ENCODE measurements around the gene EPHA2. TPM values are rescaled to one million over a fixed set of nuclear protein-coding genes. Genes with fewer than 3 reads are reported as not detected.

EPHA2 gene
- polyA plus RNA-seq, 1 of the 3 experiments (the other 2 are of a cell fraction): 126 TPM

GRCh38 chr1:16076031-16076864, 79.6 kb downstream of the EPHA2 start:
- no peaks in the 10 kb centered on the region for H3K9me2 ChIP-seq
- no peaks in the 10 kb centered on the region for H3K27me3 ChIP-seq (ENCODE audit: insufficient read depth)
- CTCF ChIA-PET: interaction anchor here (2.0 to 12.3 kb wide), 5 partner anchors 20 to 286 kb away, joined by 7 to 513 read pairs (median 93); no protein-coding TSS in a partner anchor
- H3K4me2 ChIP-seq: peak overlapping the region; percentile 64
- H3K27ac ChIP-seq (ENCODE audit: low read depth in 2 of 2, low read length in 1 of 2): peak overlapping the region in 1 of 2 experiments; percentile 72; a peak in 2 of 4 replicates
- no peaks in the 10 kb centered on the region for H3K9me3 ChIP-seq
- H3F3A ChIP-seq (replicated peaks; ENCODE audit: insufficient read depth): peaks cover 29% of the 10 kb centered on the region
- POLR2A ChIA-PET: no interaction called here
- H3K4me3 ChIP-seq (ENCODE audit: low read depth in 2 of 2, low read length in 1 of 2): no peak overlapping the region
- WGBS (ENCODE audit: low lambda C conversion rate): 50% methylated on average over 11 of the region's 14 CpGs
- H3K9ac ChIP-seq: peak overlapping the region; percentile 30; the same call in 1 of the 2 replicates
- H3K36me3 ChIP-seq (replicated peaks in 1 of 2; ENCODE audit: control insufficient read depth in 1 of 2, insufficient read depth in 2 of 2, low read length in 1 of 2): no peaks in the 10 kb centered on the region
- no peaks in the 10 kb centered on the region for H4K20me1 ChIP-seq (ENCODE audit: insufficient read depth)
- TF ChIP-seq MXI1 (IDR thresholded peaks at IDR 0.05; ENCODE audit: low read depth, low read length) (no peak), MAX (IDR thresholded peaks at IDR 0.05; ENCODE audit: low read depth) (0 out of 2 replicates have a peak, but pooled peaks have one; percentile 21), PBX3 (IDR thresholded peaks at IDR 0.05) (peak; percentile 77), FOSL2 (IDR thresholded peaks at IDR 0.05; ENCODE audit: borderline replicate concordance, low read depth) (peak; percentile 93; the same call in 1 of the 2 replicates), POLR2AphosphoS5 (IDR thresholded peaks at IDR 0.05; ENCODE audit: low read depth, low read length) (peak; percentile 20; the same call in 1 of the 2 replicates), MEF2A (IDR thresholded peaks at IDR 0.05; ENCODE audit: borderline replicate concordance, low read depth) (no peak), EP300 (IDR thresholded peaks at IDR 0.05; ENCODE audit: borderline replicate concordance in 1 of 2, low read depth in 1 of 2, low read length in 1 of 2) (no peak), GATA2 (CRISPR knock-in tag; IDR thresholded peaks at IDR 0.05) (no peak), TCF12 (IDR thresholded peaks at IDR 0.05) (peak; percentile 66), NFIC (IDR thresholded peaks at IDR 0.05; ENCODE audit: borderline replicate concordance) (peak; percentile 90), GABPA (IDR thresholded peaks at IDR 0.05; ENCODE audit: low read depth) (no peak), CHD2 (IDR thresholded peaks at IDR 0.05; ENCODE audit: low read length, partially characterized antibody) (no peak), USF1 (IDR thresholded peaks at IDR 0.05; ENCODE audit: borderline replicate concordance, low read depth) (peak; percentile 8; the same call in 1 of the 2 replicates)
- H2AFZ ChIP-seq (ENCODE audit: low read depth): no peak overlapping the region
- no peak for DNase-seq
- no peaks in the 10 kb centered on the region for H3K79me2 ChIP-seq (ENCODE audit: insufficient read depth)
- peaks cover 15 to 26% of the 10 kb centered on the region in 2 experiments; a peak in 3 of 4 replicates for H3K4me1 ChIP-seq (ENCODE audit: control insufficient read depth in 1 of 2, insufficient read depth in 2 of 2, low read depth in 1 of 2, low read length in 1 of 2)
